Calu3 (cell line): ENCODE results near the gene MAD2L2. TPM values are rescaled to one million over a fixed set of nuclear protein-coding genes. Genes with fewer than 3 reads are reported as not detected.

Experiments
- BruUV-seq: library from RNA; stranded (reverse); fragments of 400-500 nt; replicated peaks from 2 replicates; lab custom pipeline; 2021; lab: Mats Ljungman, UMichigan
- CTCF ChIA-PET: fragments of 300-600 bp; sonication (Branson Sonifier 250); formaldehyde crosslinking; loops from one replicate; lab custom pipeline; 2022; ENCODE audit warnings: antibody characterized with exemption; lab: Charles Lee
- DNase-seq: peaks from one replicate; pipeline ENCODE4 v3.0.0; 2022
- H3K27ac Mint-ChIP-seq: one replicate; pipeline ENCODE4 v1.8.0; 2022; ENCODE audit warnings: mixed read lengths; ENCODE audit not compliant: unreplicated experiment
- H3K27me3 Mint-ChIP-seq: one replicate; pipeline ENCODE4 v1.8.0; 2022; ENCODE audit warnings: mixed read lengths; ENCODE audit not compliant: unreplicated experiment
- H3K36me3 Mint-ChIP-seq: one replicate; pipeline ENCODE4 v1.8.0; 2022; ENCODE audit warnings: mild to moderate bottlenecking, moderate library complexity, mixed read lengths; ENCODE audit not compliant: insufficient read depth, unreplicated experiment
- H3K4me1 Mint-ChIP-seq: one replicate; pipeline ENCODE4 v1.8.0; 2022; ENCODE audit warnings: mild to moderate bottlenecking, low read depth, mixed read lengths; ENCODE audit not compliant: unreplicated experiment
- H3K4me3 Mint-ChIP-seq: one replicate; pipeline ENCODE4 v1.8.0; 2022; ENCODE audit warnings: mild to moderate bottlenecking, low read depth, moderate library complexity, mixed read lengths; ENCODE audit not compliant: unreplicated experiment
- H3K9me3 Mint-ChIP-seq: one replicate; pipeline ENCODE4 v1.8.0; 2022; ENCODE audit warnings: low read depth, mixed read lengths; ENCODE audit not compliant: unreplicated experiment
- intact Hi-C: fragments of 100-400 bp; cut with micrococcal nuclease; formaldehyde crosslinking; loops from one replicate; pipeline ENCODE4 v1.10.0; 2022; ENCODE audit not compliant: unreplicated experiment
- total RNA-seq: library from RNA; stranded (reverse); gene quantifications from 2 replicates; pipeline ENCODE4 v1.2.3, GENCODE V29; 2022
- TF ChIP-seq, protein P1 (sequence below): fragments of 200-600 bp; IDR thresholded peaks from one replicate; pipeline ENCODE4 v1.8.0; 2022; ENCODE audit warnings: antibody characterized with exemption; ENCODE audit not compliant: unreplicated experiment

Gene MAD2L2
- total RNA-seq, 1 experiment from 2014 or later: 19.2 TPM

DNA sequence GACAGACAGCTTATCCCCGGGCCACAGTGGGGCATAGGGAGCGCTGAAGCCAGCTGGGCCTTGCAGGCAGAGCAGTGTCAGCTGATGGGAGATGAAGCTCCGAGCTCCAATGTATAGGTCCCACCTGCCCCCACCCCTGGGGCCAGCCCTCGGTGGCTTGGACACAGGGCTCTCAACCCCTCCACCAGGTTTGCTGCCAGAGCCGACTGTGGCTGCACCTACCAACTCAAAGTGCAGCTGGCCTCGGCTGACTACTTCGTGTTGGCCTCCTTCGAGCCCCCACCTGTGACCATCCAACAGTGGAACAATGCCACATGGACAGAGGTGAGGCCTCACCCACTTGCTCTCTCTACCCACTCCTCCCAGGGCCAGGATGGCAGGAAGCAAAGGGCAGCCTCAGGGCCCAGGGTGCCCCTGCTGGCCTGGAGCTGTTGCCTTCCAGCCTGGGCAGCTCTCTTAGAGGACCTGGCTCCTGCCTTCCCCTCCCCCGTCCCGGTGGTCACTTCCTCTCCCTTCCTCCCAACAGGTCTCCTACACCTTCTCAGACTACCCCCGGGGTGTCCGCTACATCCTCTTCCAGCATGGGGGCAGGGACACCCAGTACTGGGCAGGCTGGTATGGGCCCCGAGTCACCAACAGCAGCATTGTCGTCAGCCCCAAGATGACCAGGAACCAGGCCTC is 7.7 kb downstream of the MAD2L2 start:
- TF ChIP-seq, protein P1, sequence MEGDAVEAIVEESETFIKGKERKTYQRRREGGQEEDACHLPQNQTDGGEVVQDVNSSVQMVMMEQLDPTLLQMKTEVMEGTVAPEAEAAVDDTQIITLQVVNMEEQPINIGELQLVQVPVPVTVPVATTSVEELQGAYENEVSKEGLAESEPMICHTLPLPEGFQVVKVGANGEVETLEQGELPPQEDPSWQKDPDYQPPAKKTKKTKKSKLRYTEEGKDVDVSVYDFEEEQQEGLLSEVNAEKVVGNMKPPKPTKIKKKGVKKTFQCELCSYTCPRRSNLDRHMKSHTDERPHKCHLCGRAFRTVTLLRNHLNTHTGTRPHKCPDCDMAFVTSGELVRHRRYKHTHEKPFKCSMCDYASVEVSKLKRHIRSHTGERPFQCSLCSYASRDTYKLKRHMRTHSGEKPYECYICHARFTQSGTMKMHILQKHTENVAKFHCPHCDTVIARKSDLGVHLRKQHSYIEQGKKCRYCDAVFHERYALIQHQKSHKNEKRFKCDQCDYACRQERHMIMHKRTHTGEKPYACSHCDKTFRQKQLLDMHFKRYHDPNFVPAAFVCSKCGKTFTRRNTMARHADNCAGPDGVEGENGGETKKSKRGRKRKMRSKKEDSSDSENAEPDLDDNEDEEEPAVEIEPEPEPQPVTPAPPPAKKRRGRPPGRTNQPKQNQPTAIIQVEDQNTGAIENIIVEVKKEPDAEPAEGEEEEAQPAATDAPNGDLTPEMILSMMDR: no peak
- CTCF ChIA-PET: interaction anchor here (0.9 kb wide), 1 partner anchor 10 kb away, joined by 4 read pairs; the partner anchor contains the start of gene FBXO6
- no peaks in the 10 kb centered on the region for H3K27me3 Mint-ChIP-seq
- intact Hi-C loops: no loop called here
- H3K27ac Mint-ChIP-seq: no peak overlapping the region
- no peak overlapping the region for H3K4me3 Mint-ChIP-seq
- BruUV-seq: no TSS peak
- no peak for DNase-seq
- H3K4me1 Mint-ChIP-seq: no peaks in the 10 kb centered on the region
- H3K36me3 Mint-ChIP-seq: no peaks in the 10 kb centered on the region
- H3K9me3 Mint-ChIP-seq: no peaks in the 10 kb centered on the region

DNA sequence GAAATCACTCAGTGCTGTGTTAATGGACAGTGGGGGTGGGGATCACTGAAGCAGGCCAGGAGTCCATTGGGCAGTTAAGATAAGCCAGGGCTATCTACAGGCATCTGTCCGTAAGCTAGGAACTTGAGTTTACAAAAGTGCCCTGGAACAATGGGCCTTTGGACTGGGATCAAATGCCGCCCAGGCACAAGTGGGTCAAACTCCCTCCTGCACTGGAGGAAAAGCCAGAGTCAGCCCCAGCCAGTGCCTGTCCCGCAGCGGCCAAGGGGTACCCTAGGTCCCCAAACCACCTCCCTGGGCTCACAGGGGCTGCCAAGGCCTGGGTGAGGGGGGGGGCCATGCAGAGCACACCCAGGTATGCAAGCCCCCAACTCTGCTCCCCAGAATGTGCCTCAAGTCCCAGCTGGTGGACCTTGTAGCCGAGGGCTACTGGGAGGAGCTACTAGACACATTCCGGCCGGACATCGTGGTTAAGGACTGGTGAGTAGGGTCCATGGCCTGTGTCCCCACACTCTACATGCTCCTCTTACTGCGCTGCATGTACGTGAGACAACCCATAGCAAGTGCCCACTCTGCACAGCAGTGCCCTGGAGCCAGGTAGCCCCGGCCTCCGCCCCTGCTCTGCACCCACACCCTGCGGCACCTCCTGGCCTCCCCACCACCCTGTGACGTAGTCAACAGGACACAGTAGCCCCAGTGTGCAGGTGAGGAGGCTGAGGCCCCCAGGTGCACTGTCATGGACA is 9.2 kb downstream of the MAD2L2 start:
- Mint-ChIP-seq H3K27ac (no peak overlapping the region), H3K36me3 (no peaks in the 10 kb centered on the region)
- CTCF ChIA-PET: interaction anchor here (0.6 to 0.7 kb wide), 2 partner anchors 176 to 709 kb away, joined by 3 read pairs; no protein-coding TSS in a partner anchor

DNA sequence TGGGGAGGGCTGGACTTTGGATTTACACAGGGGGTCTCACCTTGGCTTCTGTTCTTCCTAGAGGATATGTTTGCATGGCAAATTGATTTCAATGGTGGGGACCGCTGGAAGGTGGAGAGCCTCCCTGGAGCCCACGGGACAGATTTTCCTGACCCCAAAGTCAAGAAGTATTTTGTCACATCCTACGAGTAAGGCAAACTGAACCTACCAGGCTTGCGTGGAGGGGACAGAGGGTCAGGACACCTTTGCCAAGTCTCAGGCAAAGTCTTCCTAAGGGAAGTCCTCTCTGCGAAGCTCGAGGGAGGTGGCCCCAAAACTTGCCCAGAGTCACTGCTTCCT is 9.8 kb downstream of the MAD2L2 start:
- BruUV-seq: no TSS peak
- no peak for DNase-seq
- no peaks in the 10 kb centered on the region for H3K4me1 Mint-ChIP-seq
- intact Hi-C loops: no loop called here
- H3K27ac Mint-ChIP-seq: no peak overlapping the region
- TF ChIP-seq, protein P1: no peak
- no peaks in the 10 kb centered on the region for H3K36me3 Mint-ChIP-seq
- CTCF ChIA-PET: interaction anchor here (0.7 kb wide), 1 partner anchor 710 kb away, joined by 3 read pairs; no protein-coding TSS in a partner anchor
- no peaks in the 10 kb centered on the region for H3K27me3 Mint-ChIP-seq
- H3K4me3 Mint-ChIP-seq: no peak overlapping the region
- no peaks in the 10 kb centered on the region for H3K9me3 Mint-ChIP-seq

More for the DNA sequence above, 9.2 kb downstream of the MAD2L2 start:
- DNase-seq: no peak
- intact Hi-C loops: no loop called here
- H3K27me3 Mint-ChIP-seq: no peaks in the 10 kb centered on the region
- no peak overlapping the region for H3K4me3 Mint-ChIP-seq
- no peaks in the 10 kb centered on the region for H3K4me1 Mint-ChIP-seq
- BruUV-seq: no TSS peak
- no peaks in the 10 kb centered on the region for H3K9me3 Mint-ChIP-seq
- TF ChIP-seq, protein P1: no peak

DNA sequence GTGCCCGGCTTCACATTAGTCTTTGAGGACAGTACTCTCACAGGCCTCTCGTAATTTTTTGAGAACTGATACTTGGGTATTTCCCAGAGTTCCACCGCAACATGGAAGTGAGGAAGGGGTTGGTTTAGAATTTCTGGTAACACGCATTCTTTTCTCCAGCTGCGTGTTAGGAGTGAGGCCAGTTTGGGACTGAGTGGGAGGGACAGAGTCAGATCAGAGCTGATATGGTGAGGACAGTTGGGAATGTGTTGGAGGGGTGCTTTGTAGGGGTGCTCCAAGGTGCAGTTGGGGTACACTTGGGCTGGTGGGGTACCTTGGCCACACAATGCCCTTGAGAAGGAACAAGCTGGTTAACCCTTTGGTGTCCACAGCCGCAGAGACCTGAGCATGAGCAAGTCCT is 10.2 kb downstream of the MAD2L2 start:
- CTCF ChIA-PET: no interaction called here
- intact Hi-C loops: no loop called here

More for the DNA sequence above, 10.2 kb downstream of the MAD2L2 start:
- Mint-ChIP-seq H3K27me3 (no peaks in the 10 kb centered on the region), H3K36me3 (no peaks in the 10 kb centered on the region), H3K4me1 (no peaks in the 10 kb centered on the region), H3K4me3 (no peak overlapping the region), H3K9me3 (no peaks in the 10 kb centered on the region), H3K27ac (no peak overlapping the region)
- DNase-seq: no peak
- BruUV-seq: no TSS peak
- TF ChIP-seq, protein P1: no peak
